Natural killer cell (primary cell): ENCODE measurements around the gene SPINT1. TPM values are rescaled to one million over a fixed set of nuclear protein-coding genes. Genes with fewer than 3 reads are reported as not detected.

Experiments used
- ATAC-seq, 3 donors: fragments of 150-1000 bp in 2 of 3; fragments of 200-7000 bp in 1 of 3; cut with Tn5 transposase; 1 replicate in 1 of 3; 2 replicates in 2 of 3; pipeline ENCODE4 v1.10.0; 2021; ENCODE audit warnings: mild to moderate bottlenecking in 2 of 3, moderate library complexity in 2 of 3
- DNase-seq, 2 donors: peaks; one replicate each; pipeline versions ENCODE4 v3.0.0 to v3.0.0-alpha.2; 2013 to 2021; ENCODE audit warnings: mixed read lengths in 1 of 2
- H3K27ac ChIP-seq: one replicate; pipeline ENCODE4 v1.5.1; 2013; ENCODE audit warnings: mild to moderate bottlenecking, low read length
- H3K27me3 ChIP-seq: one replicate; pipeline ENCODE4 v1.6.1; 2013; ENCODE audit warnings: low read length; ENCODE audit not compliant: control insufficient read depth, insufficient read depth
- H3K36me3 ChIP-seq: one replicate; pipeline ENCODE4 v1.6.1; 2013; ENCODE audit warnings: low read length; ENCODE audit not compliant: control insufficient read depth, insufficient read depth
- H3K4me1 ChIP-seq: one replicate; pipeline ENCODE4 v1.6.1; 2013; ENCODE audit warnings: low read length; ENCODE audit not compliant: control insufficient read depth, insufficient read depth
- H3K4me3 ChIP-seq: one replicate; pipeline ENCODE4 v1.5.1; 2013; ENCODE audit warnings: low read length
- H3K9me3 ChIP-seq: one replicate; pipeline ENCODE4 v1.6.1; 2013; ENCODE audit warnings: low read length; ENCODE audit not compliant: control insufficient read depth, insufficient read depth
- H3K27ac Mint-ChIP-seq, 2 donors: one replicate each; pipeline ENCODE4 v1.8.0; 2022; ENCODE audit warnings: mild to moderate bottlenecking in 2 of 2, mixed read lengths in 2 of 2, moderate library complexity in 1 of 2
- H3K27me3 Mint-ChIP-seq, 2 donors: one replicate each; pipeline ENCODE4 v1.8.0; 2022; ENCODE audit warnings: low read depth in 2 of 2, mixed read lengths in 2 of 2
- H3K36me3 Mint-ChIP-seq: one replicate; pipeline ENCODE4 v1.8.0; 2022; ENCODE audit warnings: mixed read lengths
- H3K4me1 Mint-ChIP-seq, 2 donors: one replicate each; pipeline ENCODE4 v1.8.0; 2022; ENCODE audit warnings: mixed read lengths in 2 of 2
- H3K4me3 Mint-ChIP-seq: one replicate; pipeline ENCODE4 v1.8.0; 2022; ENCODE audit warnings: mild to moderate bottlenecking, moderate library complexity, mixed read lengths
- H3K9me3 Mint-ChIP-seq, 2 donors: one replicate each; pipeline ENCODE4 v1.8.0; 2022; ENCODE audit warnings: mixed read lengths in 2 of 2
- WGBS: methylation state at CpG from one replicate; pipeline ENCODE4 v1.1.7; 2013; ENCODE audit warnings: missing lambda C conversion rate; ENCODE audit not compliant: insufficient coverage; 5-methylcytosine and 5-hydroxymethylcytosine counted together
- intact Hi-C: fragments of 100-400 bp; cut with micrococcal nuclease; formaldehyde crosslinking; loops from one replicate; pipeline ENCODE4 v1.14.2; 2022
- total RNA-seq, 4 donors: library from RNA; stranded (reverse); fragments of 120-200 nt in 1 of 4; gene quantifications; one replicate each; pipeline versions ENCODE4 v1.2.3 to v1.2.4, GENCODE V29; 2013 to 2022
- TF ChIP-seq, protein P1 (sequence below): fragments of 200-600 bp; IDR thresholded peaks from one replicate; pipeline ENCODE4 v1.8.0; 2022; ENCODE audit warnings: antibody characterized with exemption

SPINT1 gene
- total RNA-seq, 3 donors from 2014 or later (not counting 1 experiment from before 2014, with no cell fraction given), result 0.41 to 3.1 (median 1.7) TPM

GRCh38 chr15:40906091-40906990, 62.5 kb downstream of the SPINT1 start:
- peaks cover 20% of the 10 kb centered on the region for H3K36me3 ChIP-seq
- 11% methylated on average over 33 of the region's 36 CpGs for WGBS
- Mint-ChIP-seq H3K27ac (peak overlapping the region in 1 of 2 donors; percentile 91), H3K4me1 (peaks cover 19 to 51% of the 10 kb centered on the region in 2 donors), H3K36me3 (no peaks in the 10 kb centered on the region), H3K27me3 (no peaks in the 10 kb centered on the region), H3K4me3 (peak overlapping the region; percentile 85), H3K9me3 (no peaks in the 10 kb centered on the region)
- TF ChIP-seq, protein P1, sequence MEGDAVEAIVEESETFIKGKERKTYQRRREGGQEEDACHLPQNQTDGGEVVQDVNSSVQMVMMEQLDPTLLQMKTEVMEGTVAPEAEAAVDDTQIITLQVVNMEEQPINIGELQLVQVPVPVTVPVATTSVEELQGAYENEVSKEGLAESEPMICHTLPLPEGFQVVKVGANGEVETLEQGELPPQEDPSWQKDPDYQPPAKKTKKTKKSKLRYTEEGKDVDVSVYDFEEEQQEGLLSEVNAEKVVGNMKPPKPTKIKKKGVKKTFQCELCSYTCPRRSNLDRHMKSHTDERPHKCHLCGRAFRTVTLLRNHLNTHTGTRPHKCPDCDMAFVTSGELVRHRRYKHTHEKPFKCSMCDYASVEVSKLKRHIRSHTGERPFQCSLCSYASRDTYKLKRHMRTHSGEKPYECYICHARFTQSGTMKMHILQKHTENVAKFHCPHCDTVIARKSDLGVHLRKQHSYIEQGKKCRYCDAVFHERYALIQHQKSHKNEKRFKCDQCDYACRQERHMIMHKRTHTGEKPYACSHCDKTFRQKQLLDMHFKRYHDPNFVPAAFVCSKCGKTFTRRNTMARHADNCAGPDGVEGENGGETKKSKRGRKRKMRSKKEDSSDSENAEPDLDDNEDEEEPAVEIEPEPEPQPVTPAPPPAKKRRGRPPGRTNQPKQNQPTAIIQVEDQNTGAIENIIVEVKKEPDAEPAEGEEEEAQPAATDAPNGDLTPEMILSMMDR, result peak; percentile 83
- peak; percentile 68 to 83 for DNase-seq
- peak overlapping the region; percentile 52 for H3K4me3 ChIP-seq
- H3K4me1 ChIP-seq, result peaks cover 42% of the 10 kb centered on the region
- peak; percentile 55 to 67 (median 62) for ATAC-seq
- intact Hi-C loops, result loop anchor here (2.0 kb wide), 1 partner anchor 46 kb away; the partner anchor contains the start of gene CHAC1
- H3K27ac ChIP-seq, result peak overlapping the region; percentile 84
- H3K9me3 ChIP-seq, result no peaks in the 10 kb centered on the region
- no peaks in the 10 kb centered on the region for H3K27me3 ChIP-seq

- intact Hi-C loops, result loop anchor here (2.0 kb wide), 1 partner anchor 46 kb away; the partner anchor contains the start of gene CHAC1
- ATAC-seq (peak; percentile 26 to 45 (median 36)), DNase-seq (peak in 1 of 2 donors; percentile 76)
- Mint-ChIP-seq H3K4me1 (peaks cover 19 to 51% of the 10 kb centered on the region in 2 donors), H3K4me3 (peak overlapping the region; percentile 85), H3K27ac (peak overlapping the region in 1 of 2 donors; percentile 91), H3K36me3 (no peaks in the 10 kb centered on the region), H3K9me3 (no peaks in the 10 kb centered on the region), H3K27me3 (no peaks in the 10 kb centered on the region)
- H3K36me3 ChIP-seq, result peaks cover 20% of the 10 kb centered on the region
- TF ChIP-seq, protein P1, result no peak
- 11% methylated on average over 17 of the region's 22 CpGs for WGBS
- peak overlapping the region; percentile 84 for H3K27ac ChIP-seq
- no peaks in the 10 kb centered on the region for H3K27me3 ChIP-seq
- H3K4me3 ChIP-seq, result peak overlapping the region; percentile 52
- H3K9me3 ChIP-seq, result no peaks in the 10 kb centered on the region
- peaks cover 41% of the 10 kb centered on the region for H3K4me1 ChIP-seq
These were observed 63.3 kb downstream of the SPINT1 start for GRCh38 chr15:40906991-40907802.

Other genes with a start within 250 kb of the SPINT1 start
- gene KNL1, start 249.8 kb upstream of the SPINT1 start, total RNA-seq, result 1 to 10 TPM; 2.4 to 4.1 (median 3.6) TPM
- gene RAD51, start 148.9 kb upstream of the SPINT1 start, total RNA-seq, result 1 to 10 TPM; 1.2 to 5.0 (median 4.0) TPM
- gene RMDN3, start 88.8 kb upstream of the SPINT1 start, total RNA-seq, result 10 to 100 TPM; 52.8 to 82.3 (median 72.0) TPM
- gene GCHFR, start 80.0 kb upstream of the SPINT1 start, total RNA-seq, result 10 to 100 TPM; 17.5 to 25.9 (median 25.9) TPM
- gene C15orf62, start 74.1 kb upstream of the SPINT1 start, total RNA-seq, result 1 to 10 TPM in 1 of 3 donors, under 1 TPM in 2; 0.64 to 1.4 (median 0.80) TPM
- gene ZFYVE19, start 37.0 kb upstream of the SPINT1 start, total RNA-seq, result 10 to 100 TPM; 16.4 to 19.7 (median 18.5) TPM
- 10 to 100 TPM; 36.2 to 64.9 (median 50.0) TPM for gene DNAJC17, start 36.6 kb upstream of the SPINT1 start, total RNA-seq
- not detected for gene PPP1R14D, start 15.3 kb upstream of the SPINT1 start, total RNA-seq
- gene RHOV, start 30.2 kb downstream of the SPINT1 start, total RNA-seq, result not detected
- gene VPS18, start 50.4 kb downstream of the SPINT1 start, total RNA-seq, result 10 to 100 TPM; 30.8 to 35.6 (median 34.1) TPM
- under 1 TPM in 2 of 3 donors, not detected in 1; 0.10 to 0.16 TPM for gene DLL4, start 85.3 kb downstream of the SPINT1 start, total RNA-seq
- gene CHAC1, start 109.4 kb downstream of the SPINT1 start, total RNA-seq, result 1 to 10 TPM in 2 of 3 donors, not detected in 1; 1.1 to 1.7 TPM